GM13976 (cell line): ENCODE data around the gene TTC34.

ENCODE experiments used
- DNase-seq: peaks from one replicate; pipeline ENCODE4 v3.0.0; 2012; ENCODE audit warnings: low spot score
- in situ Hi-C: fragments of 300-500 bp; cut with MboI; formaldehyde crosslinking; loops from one replicate; pipeline ENCODE4 v1.12.0; 2022; ENCODE audit warnings: low sequenced_read_pairs, mixed read lengths, inconsistent platforms; ENCODE audit not compliant: unreplicated experiment
- TF ChIP-seq, protein P1 (sequence below): IDR thresholded peaks from 2 replicates; pipeline ENCODE4 v1.5.1; 2012; ENCODE audit warnings: borderline replicate concordance, mild to moderate bottlenecking; ENCODE audit not compliant: insufficient read depth; ENCODE audit errors: extremely low read depth, missing control alignments, control extremely low read depth

The TTC34 gene

DNA sequence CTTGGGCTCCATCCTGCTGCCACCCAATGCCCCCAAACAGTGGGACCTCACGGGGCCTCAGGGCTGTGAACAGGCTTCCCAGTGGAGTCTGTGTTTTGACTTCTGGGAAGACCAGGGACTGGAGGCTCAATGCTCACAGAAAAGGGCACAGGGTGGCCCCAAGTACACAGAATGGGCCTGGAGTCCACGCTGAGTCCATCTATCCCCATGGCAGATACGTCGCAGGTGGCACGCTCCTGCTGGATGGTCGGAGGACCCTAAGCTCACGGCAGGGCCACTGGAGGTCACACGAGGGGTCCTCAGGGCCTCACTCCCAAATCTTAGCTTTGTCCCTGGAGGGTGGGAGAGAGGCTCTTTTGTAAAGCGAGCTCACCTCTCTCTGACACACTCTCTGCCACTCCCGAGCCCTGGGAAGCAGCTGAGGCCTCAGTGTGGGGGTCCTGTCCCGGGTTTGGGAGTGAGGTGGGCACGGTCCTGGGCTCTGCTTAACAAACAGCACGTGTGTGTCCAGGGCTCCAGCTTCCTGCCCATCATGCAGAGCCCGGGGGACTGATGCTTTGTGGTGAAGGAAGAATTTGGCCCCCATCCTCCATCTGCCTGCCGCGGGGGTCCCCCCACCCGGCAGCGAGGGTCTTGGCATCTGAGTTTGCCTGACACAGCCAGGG lies 27.2 kb upstream of the TTC34 start:
- in situ Hi-C loops = no loop called here
- no peak for DNase-seq
- TF ChIP-seq, protein P1, sequence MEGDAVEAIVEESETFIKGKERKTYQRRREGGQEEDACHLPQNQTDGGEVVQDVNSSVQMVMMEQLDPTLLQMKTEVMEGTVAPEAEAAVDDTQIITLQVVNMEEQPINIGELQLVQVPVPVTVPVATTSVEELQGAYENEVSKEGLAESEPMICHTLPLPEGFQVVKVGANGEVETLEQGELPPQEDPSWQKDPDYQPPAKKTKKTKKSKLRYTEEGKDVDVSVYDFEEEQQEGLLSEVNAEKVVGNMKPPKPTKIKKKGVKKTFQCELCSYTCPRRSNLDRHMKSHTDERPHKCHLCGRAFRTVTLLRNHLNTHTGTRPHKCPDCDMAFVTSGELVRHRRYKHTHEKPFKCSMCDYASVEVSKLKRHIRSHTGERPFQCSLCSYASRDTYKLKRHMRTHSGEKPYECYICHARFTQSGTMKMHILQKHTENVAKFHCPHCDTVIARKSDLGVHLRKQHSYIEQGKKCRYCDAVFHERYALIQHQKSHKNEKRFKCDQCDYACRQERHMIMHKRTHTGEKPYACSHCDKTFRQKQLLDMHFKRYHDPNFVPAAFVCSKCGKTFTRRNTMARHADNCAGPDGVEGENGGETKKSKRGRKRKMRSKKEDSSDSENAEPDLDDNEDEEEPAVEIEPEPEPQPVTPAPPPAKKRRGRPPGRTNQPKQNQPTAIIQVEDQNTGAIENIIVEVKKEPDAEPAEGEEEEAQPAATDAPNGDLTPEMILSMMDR = no peak

DNA sequence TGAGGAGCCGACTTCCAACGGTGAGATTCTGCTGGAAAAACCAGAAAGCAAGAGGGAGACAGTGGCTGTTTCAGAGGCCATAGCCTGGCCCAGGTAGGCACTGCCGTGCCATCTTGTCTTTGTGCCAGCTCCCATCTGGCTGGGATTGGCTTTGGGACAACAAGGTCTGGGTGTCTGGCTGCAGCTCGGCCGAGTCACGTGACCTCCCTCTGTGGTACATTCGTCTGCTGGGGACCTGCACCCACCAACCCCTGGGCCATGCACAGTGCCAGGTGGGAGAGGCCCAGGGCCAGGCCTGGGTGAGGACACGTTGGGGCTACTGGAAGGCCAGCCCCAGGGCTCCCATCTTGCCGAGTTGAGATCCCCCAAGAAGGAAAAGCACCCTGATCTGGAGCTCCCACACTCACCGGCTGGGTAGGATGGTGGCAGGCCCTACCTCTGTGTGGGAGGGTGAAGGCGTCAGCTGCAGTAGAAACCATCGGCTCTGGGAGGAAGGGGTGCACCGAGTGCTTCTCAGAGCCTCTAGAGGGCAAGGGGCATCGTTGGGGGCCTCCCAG lies 25.3 kb upstream of the TTC34 start:
- TF ChIP-seq, protein P1 = no peak
- no peak for DNase-seq
- in situ Hi-C loops = no loop called here

DNA sequence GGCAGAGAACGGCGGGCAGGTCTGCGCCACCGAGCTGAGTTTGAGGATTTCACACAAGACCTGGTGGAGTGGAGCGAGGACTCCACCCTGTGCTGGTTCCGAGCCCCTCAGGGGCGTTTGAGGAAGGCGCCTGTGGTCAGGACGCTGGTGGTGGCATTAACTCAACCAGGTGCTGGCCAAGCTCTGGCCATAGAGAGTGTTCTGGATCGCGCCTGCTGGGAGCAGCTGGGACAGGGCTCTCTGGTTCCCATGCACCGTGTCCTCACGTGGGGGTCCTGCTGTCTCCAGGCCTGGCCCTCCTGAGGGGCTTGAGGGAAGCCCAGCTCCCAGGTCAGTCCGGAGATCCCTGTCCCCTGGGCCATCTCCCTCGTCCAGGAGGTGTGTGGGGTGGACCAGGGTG lies 24.8 kb upstream of the TTC34 start:
- TF ChIP-seq, protein P1 = no peak
- no peak for DNase-seq
- in situ Hi-C loops = no loop called here

DNA sequence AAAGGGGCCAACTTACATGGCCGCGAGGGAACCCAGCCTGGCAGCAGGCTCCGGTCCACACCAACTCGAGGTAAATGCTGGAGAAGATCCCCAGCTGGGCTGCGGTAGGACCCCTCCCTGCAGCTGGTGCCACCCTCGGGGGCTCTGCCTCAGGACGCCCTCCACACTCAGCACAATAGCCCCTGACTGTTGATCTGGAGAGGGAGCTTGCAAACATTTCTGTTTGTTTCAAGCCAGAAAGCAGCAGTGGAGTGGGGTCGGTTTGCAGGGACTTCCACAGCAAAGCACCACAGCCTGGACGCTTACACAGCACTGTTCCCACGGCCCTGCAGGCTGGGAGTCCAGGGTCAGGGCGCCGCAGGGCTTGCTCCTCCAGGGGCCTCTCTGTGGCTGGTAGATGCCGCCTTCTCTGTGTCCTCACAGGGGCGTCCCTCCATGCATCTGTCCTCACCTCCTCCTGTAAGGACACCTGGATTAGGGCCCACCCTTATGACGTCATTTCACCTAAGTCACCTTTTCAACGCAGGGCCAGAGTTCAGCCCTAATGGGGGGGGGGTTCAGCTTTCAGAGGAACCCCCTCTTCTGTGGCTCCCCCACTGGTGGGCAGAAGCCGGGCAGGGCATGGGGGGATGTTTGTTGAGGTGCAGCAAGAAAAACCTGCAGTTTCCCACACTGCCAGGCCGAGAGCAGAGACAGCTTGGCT lies 24.1 kb upstream of the TTC34 start:
- TF ChIP-seq, protein P1 = no peak
- DNase-seq = no peak
- in situ Hi-C loops = no loop called here

DNA sequence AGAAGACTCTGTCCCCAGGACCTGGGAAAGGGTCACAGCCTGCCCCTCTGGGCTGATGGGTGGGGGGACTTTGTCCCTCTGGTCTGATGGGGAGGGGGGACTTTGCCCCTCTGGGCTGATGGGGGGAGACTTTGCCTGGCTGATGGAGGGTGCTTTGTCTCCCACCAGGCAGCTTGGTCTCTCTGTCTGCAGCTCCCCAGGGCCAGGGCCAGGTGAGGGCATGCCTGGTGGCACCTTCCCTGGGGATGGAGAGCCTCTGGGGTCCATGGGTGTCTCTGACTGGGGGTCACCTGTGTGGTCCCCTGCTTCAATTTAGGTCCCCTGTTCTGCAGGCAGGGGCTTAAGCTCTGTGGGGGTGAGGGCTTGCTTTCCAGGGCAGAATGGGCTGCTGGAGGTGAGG lies 23.5 kb upstream of the TTC34 start:
- TF ChIP-seq, protein P1 = no peak
- in situ Hi-C loops = no loop called here

DNA sequence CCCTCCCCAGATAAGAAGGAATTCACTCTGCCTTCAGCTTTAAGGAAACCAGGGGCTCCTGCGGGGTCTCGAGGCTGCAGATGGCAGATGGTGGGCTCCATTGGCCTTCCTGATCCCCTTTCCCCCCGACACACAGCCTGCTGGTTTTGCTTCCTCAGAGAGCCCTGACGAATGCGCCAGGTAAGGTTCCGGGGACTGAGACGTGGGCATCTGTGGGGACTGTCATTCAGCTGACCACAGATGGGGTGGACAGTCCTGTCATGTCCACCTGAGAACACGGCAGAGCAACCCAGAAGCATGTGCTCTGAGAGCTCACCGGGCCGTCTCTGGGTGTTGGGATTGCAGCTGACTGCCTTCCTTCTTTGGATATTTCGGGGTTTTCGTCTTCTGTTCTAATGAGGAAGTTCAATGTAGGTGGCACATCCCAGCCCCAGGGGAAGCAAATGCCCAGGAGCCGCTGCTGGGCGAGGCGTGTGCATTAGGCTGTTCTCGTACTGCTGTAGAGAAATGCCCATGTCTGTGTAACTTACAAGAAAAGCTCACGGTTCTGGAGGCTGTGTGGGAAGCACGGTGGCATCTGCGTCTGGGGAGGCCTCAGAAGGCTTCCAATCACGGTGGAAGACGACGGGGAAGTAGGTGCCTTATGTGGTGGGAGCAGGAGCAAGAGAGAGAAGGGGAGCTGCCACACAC lies 22.6 kb upstream of the TTC34 start:
- no peak for DNase-seq
- in situ Hi-C loops = no loop called here
- TF ChIP-seq, protein P1 = no peak

More for the DNA sequence above, 23.5 kb upstream of the TTC34 start:
- no peak for DNase-seq
